GM21619 (cell line): ENCODE measurements around the gene TMEM203.

Experiments used
- ATAC-seq: cut with Tn5 transposase; IDR thresholded peaks from one replicate; pipeline ENCODE4 v1.9.1; 2021; ENCODE audit not compliant: unreplicated experiment

The TMEM203 gene

GRCh38 chr9:137167747-137168572, 37.5 kb downstream of the TMEM203 start:
- no peak for ATAC-seq

GRCh38 chr9:137167277-137167746, 38.1 kb downstream of the TMEM203 start:
- no peak for ATAC-seq

- ATAC-seq: no peak
These were observed 38.8 kb downstream of the TMEM203 start for GRCh38 chr9:137166380-137167229.

GRCh38 chr9:137165250-137165836, 40.1 kb downstream of the TMEM203 start:
- no peak for ATAC-seq

GRCh38 chr9:137164370-137165249, 40.8 kb downstream of the TMEM203 start:
- no peak for ATAC-seq

- ATAC-seq: no peak
These were observed 41.6 kb downstream of the TMEM203 start for GRCh38 chr9:137163805-137164204.

- ATAC-seq: no peak
These were observed 42.1 kb downstream of the TMEM203 start for GRCh38 chr9:137163365-137163715.

- no peak for ATAC-seq
These were observed 42.7 kb downstream of the TMEM203 start for GRCh38 chr9:137162505-137163364.

- ATAC-seq: no peak
These were observed 43.6 kb downstream of the TMEM203 start for GRCh38 chr9:137161558-137162486.

- ATAC-seq: no peak
These were observed 44.5 kb downstream of the TMEM203 start for GRCh38 chr9:137160716-137161557.

- ATAC-seq: no peak
These were observed 45.4 kb downstream of the TMEM203 start for GRCh38 chr9:137160054-137160425.

- no peak for ATAC-seq
These were observed 46.1 kb downstream of the TMEM203 start for GRCh38 chr9:137159105-137160053.

GRCh38 chr9:137158625-137159024, 46.8 kb downstream of the TMEM203 start:
- no peak for ATAC-seq

- no peak for ATAC-seq
These were observed 47.6 kb downstream of the TMEM203 start for GRCh38 chr9:137157618-137158415.

- no peak for ATAC-seq
These were observed 48.7 kb downstream of the TMEM203 start for GRCh38 chr9:137156567-137157375.
